ENCODE measurements around the gene HDHD5. TPM values are rescaled to one million over a fixed set of nuclear protein-coding genes. Genes with fewer than 3 reads are reported as not detected.

HDHD5 gene
- 31.2 and 32.0 TPM in 2 replicates for total RNA-seq

DNA sequence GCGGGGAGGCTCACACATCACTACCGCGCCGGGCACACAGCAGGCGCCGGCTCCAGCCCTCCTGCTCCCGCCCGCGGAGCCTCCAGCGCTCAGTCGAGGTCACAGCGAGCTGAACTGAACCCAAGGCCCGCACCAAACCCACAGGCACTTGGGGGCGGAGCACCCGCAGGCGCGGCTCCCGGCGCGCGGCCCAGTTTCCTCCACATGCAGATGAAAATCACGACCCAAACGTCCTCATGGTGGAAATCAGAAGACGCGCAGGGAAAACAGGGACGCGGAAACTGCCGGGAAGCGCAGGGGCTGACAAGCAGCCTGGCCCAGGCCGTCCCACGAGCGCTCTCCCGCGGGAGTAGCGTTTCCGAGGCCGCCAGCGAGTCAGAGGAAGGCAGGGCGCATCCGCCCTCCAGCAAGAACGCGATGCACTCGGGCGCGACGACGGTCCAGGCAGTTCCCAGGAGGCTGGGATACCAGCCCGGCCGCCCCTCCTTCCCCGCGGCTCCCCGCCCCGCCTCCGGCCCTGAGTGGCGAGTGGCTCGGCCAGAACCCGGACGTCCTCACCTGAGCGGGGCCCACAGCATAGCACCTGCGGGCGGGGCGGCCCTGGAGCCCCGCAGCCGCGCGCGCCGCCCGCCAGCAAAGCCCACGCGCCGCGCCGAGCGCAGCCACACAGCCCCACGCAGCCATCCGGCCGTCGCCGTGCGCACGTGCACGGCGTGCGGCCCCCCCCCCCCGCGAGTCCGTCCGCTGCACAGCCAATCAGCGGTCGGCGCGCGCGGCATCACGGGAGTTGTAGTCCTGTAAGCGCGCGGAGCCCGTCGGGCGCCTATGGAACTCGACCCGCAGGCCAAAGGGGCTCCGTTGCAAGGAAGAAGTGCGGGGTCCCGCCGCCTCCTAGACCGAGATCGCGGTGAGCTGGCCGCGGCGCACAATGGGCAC is at the start of gene HDHD5:
Gene HDHD5, minus strand, starts transcription at position 710 of the 936 bp plus-strand sequence. Its CDS starts 26 bp downstream, at position 684.

DNA sequence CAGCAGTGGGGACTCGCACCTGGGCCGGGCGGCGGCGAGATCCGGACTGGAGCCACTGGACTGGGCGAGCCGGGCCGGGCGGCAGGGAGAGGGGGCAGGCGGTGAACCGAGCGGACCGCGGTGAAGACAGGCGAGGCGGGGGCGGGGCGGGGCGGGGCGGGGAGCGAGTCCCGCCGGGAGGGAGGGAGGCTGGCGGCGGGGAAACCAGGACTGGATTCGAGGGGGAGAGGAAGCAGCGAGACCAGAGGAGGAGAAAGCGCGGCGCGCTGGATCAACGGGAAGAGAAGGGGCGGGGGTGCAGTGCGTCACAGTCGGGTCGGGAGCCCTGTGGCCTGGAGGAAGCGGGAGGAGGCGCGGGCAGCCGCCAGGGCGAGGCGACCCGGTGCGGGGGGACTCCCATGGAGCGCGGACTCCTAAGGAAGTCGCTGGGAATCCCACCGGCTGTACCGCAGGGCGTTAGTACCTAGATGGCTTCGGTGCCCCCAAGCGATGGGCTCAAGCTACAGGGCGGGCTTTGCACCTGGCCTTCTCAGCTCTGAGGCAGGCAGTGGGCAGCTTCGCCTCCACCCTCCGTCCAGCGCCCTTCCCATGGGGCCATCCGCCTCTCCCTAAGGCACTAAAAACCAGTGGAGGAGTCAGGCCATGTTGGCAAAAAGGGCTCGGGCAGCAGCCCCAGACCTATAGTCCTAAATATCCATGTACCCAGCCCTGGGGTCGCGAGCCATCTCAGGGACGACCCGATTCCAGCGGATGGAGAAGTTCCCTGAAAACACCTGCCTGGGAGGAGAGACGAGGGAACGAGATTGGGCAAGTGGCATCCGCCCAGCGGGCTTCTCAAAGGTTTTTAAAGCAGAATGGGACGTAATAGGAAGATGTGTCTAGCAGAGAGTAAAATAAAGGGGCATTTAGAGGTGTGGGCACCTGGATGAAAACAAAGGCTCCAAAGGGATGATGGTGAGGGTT is 37.6 kb downstream of the HDHD5 start, which contains the start of gene TMEM121B:
Gene TMEM121B, minus strand, starts transcription at position 128 of the 963 bp plus-strand sequence. CDS start 233 bp downstream, outside the sequence.

Other genes starting within 250 kb of the HDHD5 start
- not detected in 2 replicates for gene GAB4, start 151.1 kb downstream of the HDHD5 start, total RNA-seq
- 4.8 and 5.2 TPM in 2 replicates for gene IL17RA, start 74.3 kb downstream of the HDHD5 start, total RNA-seq
- gene TMEM121B, start 37.9 kb downstream of the HDHD5 start, total RNA-seq = under 0.01 and 0.13 TPM in 2 replicates
- 2.8 and 10.8 TPM in 2 replicates for gene ADA2, start 60.2 kb upstream of the HDHD5 start, total RNA-seq
- gene CECR2, start 210.2 kb upstream of the HDHD5 start, total RNA-seq = under 0.01 and 0.06 TPM in 2 replicates

All from bladder microvascular endothelial cell (primary cell).